Measurements from ENCODE around the gene HRH1. TPM values are rescaled to one million over a fixed set of nuclear protein-coding genes. Genes with fewer than 3 reads are reported as not detected.

The HRH1 gene
- polyA plus RNA-seq, 3 donors = 0.08 to 0.24 TPM; not detected in 1

DNA sequence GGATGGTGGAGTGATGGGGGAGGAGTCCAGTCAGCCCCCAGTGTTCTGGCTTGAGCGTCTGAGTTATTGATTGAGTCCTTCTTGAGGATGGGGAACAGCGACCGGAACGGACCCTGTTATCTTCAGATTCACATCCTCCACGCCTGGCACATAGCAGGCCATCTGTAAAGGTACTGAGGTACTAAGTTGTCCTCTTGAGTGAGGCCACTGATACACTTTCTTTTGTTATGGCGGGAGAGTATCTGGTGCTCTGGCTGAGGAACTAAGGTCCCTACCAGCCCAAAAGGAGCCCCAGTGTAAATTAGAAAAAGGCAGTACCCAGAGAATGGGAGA lies 16.7 kb upstream of the HRH1 start:
- Mint-ChIP-seq H3K36me3 (no peaks in the 10 kb centered on the region), H3K4me3 (no peak overlapping the region), H3K27ac (no peak overlapping the region), H3K27me3 (ENCODE audit: low read depth in 3 of 3) (peaks cover 0 to 8% (median 2%) of the 10 kb centered on the region in 3 donors), H3K4me1 (peaks cover 18% of the 10 kb centered on the region), H3K9me3 (peaks cover 0 to 4% (median 0%) of the 10 kb centered on the region in 7 donors)
- intact Hi-C loops (cut with micrococcal nuclease) = no loop called here
- H3K4me2 ChIP-seq (replicated peaks; ENCODE audit: extremely low read depth, low read length, poor library complexity, severe bottlenecking) = no peak overlapping the region
- H2AFZ ChIP-seq (ENCODE audit: insufficient read depth, low read depth, low read length, poor library complexity, severe bottlenecking) = no peak overlapping the region
- no peaks in the 10 kb centered on the region for H3K9me3 ChIP-seq (replicated peaks in 1 of 2; ENCODE audit: control insufficient read depth in 1 of 2, insufficient read depth in 1 of 2, low read length in 2 of 2)
- DNase-seq = no peak
- WGBS (ENCODE audit: insufficient coverage) = 100% methylated on average over 1 of the region's 6 CpGs
- no peaks in the 10 kb centered on the region for H4K20me1 ChIP-seq (ENCODE audit: insufficient read depth, low read length)
- H3K27me3 ChIP-seq (ENCODE audit: control insufficient read depth in 2 of 2, insufficient read depth in 2 of 2, low read length in 2 of 2) = no peaks in the 10 kb centered on the region
- H3K4me1 ChIP-seq (ENCODE audit: control insufficient read depth in 1 of 2, insufficient read depth in 2 of 2, low read length in 2 of 2) = peaks cover 15 to 16% of the 10 kb centered on the region in 2 donors
- no peak overlapping the region for H3K4me3 ChIP-seq (replicated peaks in 1 of 3; ENCODE audit: low read depth in 2 of 3, low read length in 3 of 3)
- H3K27ac ChIP-seq (ENCODE audit: low read depth in 1 of 2, low read length in 2 of 2) = no peak overlapping the region
- no peaks in the 10 kb centered on the region for H3K36me3 ChIP-seq (replicated peaks in 1 of 2; ENCODE audit: control insufficient read depth in 1 of 2, insufficient read depth in 2 of 2, low read length in 2 of 2)
- TF ChIP-seq, protein P1, sequence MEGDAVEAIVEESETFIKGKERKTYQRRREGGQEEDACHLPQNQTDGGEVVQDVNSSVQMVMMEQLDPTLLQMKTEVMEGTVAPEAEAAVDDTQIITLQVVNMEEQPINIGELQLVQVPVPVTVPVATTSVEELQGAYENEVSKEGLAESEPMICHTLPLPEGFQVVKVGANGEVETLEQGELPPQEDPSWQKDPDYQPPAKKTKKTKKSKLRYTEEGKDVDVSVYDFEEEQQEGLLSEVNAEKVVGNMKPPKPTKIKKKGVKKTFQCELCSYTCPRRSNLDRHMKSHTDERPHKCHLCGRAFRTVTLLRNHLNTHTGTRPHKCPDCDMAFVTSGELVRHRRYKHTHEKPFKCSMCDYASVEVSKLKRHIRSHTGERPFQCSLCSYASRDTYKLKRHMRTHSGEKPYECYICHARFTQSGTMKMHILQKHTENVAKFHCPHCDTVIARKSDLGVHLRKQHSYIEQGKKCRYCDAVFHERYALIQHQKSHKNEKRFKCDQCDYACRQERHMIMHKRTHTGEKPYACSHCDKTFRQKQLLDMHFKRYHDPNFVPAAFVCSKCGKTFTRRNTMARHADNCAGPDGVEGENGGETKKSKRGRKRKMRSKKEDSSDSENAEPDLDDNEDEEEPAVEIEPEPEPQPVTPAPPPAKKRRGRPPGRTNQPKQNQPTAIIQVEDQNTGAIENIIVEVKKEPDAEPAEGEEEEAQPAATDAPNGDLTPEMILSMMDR (IDR thresholded peaks at IDR 0.05) = no peak
- H3K79me2 ChIP-seq (ENCODE audit: insufficient read depth, low read length) = no peaks in the 10 kb centered on the region
- no peak overlapping the region for H3K9ac ChIP-seq (ENCODE audit: insufficient read depth, low read length, poor library complexity, severe bottlenecking)

GRCh38 chr3:11138371-11138770 lies 15.9 kb upstream of the HRH1 start:
- Histone ChIP-seq H3K27ac (ENCODE audit: low read depth in 1 of 2, low read length in 2 of 2) (no peak overlapping the region), H3K36me3 (replicated peaks in 1 of 2; ENCODE audit: control insufficient read depth in 1 of 2, insufficient read depth in 2 of 2, low read length in 2 of 2) (no peaks in the 10 kb centered on the region), H3K4me2 (replicated peaks; ENCODE audit: extremely low read depth, low read length, poor library complexity, severe bottlenecking) (no peak overlapping the region), H3K9ac (ENCODE audit: insufficient read depth, low read length, poor library complexity, severe bottlenecking) (no peak overlapping the region), H3K9me3 (replicated peaks in 1 of 2; ENCODE audit: control insufficient read depth in 1 of 2, insufficient read depth in 1 of 2, low read length in 2 of 2) (no peaks in the 10 kb centered on the region), H3K27me3 (ENCODE audit: control insufficient read depth in 2 of 2, insufficient read depth in 2 of 2, low read length in 2 of 2) (no peaks in the 10 kb centered on the region), H2AFZ (ENCODE audit: insufficient read depth, low read depth, low read length, poor library complexity, severe bottlenecking) (no peak overlapping the region), H3K4me1 (ENCODE audit: control insufficient read depth in 1 of 2, insufficient read depth in 2 of 2, low read length in 2 of 2) (peaks cover 15 to 16% of the 10 kb centered on the region in 2 donors), H4K20me1 (ENCODE audit: insufficient read depth, low read length) (no peaks in the 10 kb centered on the region), H3K4me3 (replicated peaks in 1 of 3; ENCODE audit: low read depth in 2 of 3, low read length in 3 of 3) (no peak overlapping the region), H3K79me2 (ENCODE audit: insufficient read depth, low read length) (no peaks in the 10 kb centered on the region)
- Mint-ChIP-seq H3K27me3 (ENCODE audit: low read depth in 3 of 3) (peaks cover 0 to 8% (median 2%) of the 10 kb centered on the region in 3 donors), H3K27ac (no peak overlapping the region), H3K4me1 (peaks cover 18% of the 10 kb centered on the region), H3K36me3 (no peaks in the 10 kb centered on the region), H3K9me3 (peaks cover 0 to 4% (median 0%) of the 10 kb centered on the region in 7 donors), H3K4me3 (no peak overlapping the region)
- WGBS (ENCODE audit: insufficient coverage) = 83% methylated on average over 1 of the region's 2 CpGs
- TF ChIP-seq, protein P1 (IDR thresholded peaks at IDR 0.05) = no peak
- intact Hi-C loops (cut with micrococcal nuclease) = no loop called here
- DNase-seq = no peak

Measured in CD14-positive monocyte (primary cell).